Activated CD4-positive, alpha-beta T cell treated with anti-CD3 and anti-CD28 coated beads for 4 hours (primary cell): ENCODE results near the gene PATE3.

Experiments
- DNase-seq, 2 donors: peaks; one replicate each; pipeline ENCODE4 v3.0.0-alpha.2; 2020

PATE3 gene, protein sequence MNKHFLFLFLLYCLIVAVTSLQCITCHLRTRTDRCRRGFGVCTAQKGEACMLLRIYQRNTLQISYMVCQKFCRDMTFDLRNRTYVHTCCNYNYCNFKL

DNA sequence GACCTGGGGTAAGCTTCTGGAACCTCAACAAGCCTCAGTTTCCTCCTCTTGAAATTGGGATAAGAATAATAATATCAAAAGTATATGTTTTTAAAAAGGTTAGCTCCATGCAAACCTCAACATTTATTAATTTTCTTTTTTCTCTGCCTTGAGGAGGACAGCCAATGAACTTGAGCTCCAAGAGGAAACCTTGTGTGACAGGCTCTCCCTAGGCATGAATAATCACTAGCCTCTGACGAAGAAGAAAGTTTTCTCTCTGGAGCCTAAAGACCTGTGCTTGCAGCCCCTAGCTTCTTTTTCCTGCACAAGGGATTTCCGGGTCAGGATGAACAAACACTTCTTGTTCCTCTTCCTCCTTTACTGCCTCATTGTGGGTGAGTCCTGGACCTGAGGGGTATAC, at the start of gene PATE3:
Gene PATE3 (plus strand): TSS at position 301 of the 400 bp plus-strand sequence. CDS start 25 bp downstream, at position 326.
- DNase-seq = no peak

DNA sequence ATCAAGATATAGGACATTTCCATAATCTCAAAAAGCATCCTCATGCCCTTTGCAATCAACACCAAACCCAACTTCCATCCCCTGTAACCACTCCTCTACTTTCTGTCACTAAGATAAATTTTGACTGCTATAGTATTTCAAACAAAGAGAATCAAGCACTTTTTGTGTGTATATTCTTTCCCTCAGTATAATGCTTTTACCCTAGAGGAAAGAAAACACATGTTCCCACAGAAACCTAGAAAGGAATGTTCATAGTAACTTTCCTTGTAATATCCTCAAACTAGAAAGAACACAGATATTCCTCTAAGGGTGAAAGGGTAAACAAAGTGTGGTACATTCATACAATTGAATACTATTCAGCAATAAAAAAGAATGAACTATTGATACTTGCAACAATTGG, 47.3 kb upstream of the PATE3 start:
- no peak for DNase-seq

DNA sequence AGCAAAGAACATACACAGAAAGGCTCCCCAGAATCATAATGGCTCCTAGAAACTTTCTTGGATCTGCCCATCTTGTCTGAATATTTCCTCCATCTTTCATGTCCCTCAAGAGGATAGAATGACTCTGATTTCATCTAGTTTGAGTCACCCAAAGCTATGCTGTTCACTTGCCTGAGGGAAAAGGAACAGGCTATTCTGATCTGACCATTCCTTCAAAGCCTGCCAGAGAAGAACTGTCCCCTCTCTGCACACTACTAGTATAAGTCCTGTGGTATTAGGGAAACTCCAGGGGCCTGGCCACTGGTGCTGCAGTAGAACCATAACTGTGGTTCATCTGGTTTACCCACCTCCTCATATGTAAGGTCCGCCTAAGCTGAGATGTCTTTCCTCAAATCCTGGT, 44.2 kb upstream of the PATE3 start:
- no peak for DNase-seq

DNA sequence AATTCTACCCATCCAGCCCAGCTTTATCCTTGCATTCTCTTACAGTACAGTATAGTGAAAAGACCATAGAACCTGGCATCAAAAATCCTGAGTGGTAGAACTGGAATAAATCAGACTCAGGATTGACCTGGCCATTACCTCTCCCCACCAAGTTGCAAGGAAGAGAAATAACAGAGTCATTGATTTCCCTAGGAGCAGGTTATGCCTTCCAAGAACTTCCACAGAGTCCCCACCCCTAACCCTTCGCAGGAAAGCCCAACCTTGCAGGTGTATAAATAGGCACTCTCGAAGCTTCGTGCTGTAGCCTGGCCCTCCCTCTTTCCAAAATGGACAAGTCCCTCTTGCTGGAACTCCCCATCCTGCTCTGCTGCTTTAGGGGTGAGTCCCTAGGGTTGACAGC, 41.9 kb upstream of the PATE3 start, which contains the start of gene PATE1:
Gene PATE1 (plus strand): TSS at position 301 of the 400 bp plus-strand sequence. CDS start 26 bp downstream, at position 327.
- DNase-seq = no peak

DNA sequence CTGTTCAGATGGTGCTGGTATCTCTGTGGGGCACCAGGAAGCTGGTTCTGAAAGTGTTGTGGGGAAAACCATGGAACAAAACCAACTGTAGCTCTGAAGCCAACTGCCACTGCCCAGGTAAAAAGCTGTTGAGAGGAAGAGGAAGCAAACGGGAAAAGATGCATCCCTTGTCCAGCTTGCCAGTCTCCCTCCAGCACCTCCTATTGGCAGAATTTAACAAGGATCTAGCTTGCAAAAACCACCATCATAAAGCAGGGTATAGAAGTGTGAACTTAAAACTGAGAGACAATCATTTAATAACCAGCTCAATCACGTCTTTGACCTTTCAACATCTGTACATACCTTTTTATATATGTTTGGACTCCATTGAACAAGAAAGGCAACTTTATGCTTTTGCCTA, 37.3 kb upstream of the PATE3 start:
- no peak for DNase-seq

DNA sequence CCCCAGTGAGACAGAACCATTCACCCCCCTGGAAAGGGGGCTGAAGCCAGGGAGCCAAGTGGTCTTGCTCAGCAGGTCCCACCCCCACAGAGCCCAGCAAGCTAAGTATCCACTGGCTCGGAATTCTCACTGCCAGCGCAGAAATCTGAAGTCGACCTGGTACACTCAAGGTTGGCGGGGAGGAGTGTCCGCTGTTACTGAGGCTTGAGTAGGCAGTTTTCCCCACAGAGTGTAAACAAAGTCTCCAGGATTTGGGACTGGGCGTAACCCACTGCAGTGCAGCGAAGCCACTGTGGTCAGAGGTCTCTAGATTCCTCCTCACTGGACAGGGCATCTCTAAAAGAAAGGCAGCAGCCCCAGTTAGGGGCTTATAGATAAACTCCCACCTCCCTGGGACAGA, 31.9 kb upstream of the PATE3 start:
- DNase-seq = no peak

DNA sequence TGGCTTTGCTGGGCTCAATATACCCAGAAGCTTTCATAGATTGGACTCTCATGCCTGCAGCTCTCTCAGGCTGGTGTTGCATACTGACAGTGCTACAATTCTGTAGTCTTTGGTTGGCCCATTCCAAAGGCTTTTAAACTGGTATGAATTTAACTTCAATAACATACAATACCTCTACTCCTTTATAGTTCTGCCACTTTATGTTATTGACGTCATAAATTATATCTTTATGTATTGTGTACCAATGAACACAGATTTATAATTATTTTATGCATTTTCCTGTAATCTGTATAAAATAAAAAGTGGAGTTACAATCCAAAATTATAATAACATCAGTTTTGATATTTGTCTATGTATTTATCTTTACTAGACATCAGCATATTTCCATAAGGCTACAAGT, 25.5 kb upstream of the PATE3 start:
- DNase-seq = no peak

DNA sequence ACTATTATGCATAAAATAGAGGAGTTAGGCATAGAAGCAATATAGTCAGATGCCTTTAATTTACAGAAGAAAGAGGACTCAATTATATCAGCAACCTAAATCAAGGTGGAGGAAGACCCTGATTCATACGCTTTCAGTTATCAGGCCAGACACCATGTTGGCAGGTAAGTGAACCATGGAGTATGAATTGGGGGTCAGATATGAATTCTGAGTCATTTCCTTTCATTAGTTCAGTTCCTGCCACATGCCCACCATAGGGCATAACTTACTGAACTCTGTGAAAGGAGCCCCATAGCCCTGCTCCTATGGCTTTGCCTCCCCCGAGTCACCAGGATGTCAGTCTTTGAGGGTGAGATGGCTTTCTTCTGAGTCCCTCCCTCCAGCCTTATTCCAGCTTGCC, 24.4 kb upstream of the PATE3 start:
- no peak for DNase-seq

DNA sequence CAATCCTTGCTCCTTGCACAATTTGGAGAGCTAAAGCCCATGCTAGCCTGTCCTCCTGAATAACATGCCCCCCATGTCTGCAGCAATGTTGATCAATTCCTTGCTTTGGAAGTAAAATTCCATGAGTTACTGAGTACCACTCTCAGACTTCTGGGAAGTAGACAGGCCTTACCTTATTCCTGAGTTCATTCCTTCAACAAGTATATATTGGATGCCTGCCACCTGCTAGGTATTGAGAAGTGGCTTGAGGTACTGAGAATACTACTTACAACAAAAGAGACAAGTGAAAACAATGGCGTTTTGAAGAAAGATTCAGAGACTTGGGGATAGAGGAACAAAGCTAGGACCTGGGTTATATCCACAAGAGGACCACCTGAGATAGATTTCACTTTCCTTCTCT, 21.7 kb upstream of the PATE3 start:
- DNase-seq = no peak

DNA sequence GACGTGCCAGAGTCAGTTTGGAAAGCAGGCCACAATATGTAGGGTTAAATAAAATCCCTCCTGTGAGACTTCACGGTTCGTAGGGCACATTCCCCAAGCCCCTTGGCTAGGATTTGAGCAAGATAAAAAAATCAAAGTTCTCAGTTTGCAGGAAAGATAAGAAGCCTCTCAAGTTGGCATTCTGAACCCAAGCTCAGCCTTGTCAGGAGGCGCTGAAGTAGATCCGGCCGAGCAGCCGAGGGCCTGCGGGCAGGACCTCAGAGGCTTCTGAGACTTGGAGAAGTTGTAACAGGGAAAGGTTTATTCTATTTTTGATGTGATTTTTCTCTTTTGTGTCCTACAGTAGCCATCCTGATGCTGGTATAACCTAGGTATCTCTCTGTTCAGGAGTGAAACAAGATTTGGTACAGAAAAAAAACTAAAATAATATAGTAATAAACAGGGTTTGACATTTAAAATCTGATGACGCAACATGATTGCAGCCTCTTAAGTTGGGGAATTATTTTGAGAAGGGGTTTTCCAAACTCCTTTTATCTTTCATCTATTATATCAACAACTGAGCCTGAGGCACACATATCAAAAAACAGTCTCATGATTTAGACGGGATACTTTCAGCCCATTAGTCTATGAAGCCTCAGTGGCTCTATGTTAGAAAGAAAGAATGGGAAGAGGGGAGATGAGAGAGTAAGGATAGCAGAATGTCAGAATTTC, 19.4 kb upstream of the PATE3 start:
- DNase-seq = no peak

DNA sequence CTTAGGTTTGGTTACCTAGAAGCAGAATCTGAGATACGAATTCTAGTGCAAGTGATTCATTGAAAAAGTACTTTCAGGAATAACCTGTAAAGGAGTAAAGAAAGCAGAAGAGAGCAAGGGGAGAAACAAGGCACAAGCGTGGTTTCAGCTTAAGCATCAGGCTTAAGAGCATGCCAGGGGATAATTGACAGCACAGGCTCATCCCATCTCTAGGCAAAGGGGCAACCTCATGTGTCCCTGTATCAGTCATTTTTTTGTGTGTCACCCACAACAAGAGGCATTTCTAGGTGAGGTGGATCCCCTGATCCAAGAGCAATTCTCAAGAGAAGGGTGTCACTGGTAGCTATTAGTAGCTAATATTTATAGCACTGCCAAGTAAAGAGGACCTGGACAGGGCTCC, 17.3 kb upstream of the PATE3 start:
- no peak for DNase-seq

DNA sequence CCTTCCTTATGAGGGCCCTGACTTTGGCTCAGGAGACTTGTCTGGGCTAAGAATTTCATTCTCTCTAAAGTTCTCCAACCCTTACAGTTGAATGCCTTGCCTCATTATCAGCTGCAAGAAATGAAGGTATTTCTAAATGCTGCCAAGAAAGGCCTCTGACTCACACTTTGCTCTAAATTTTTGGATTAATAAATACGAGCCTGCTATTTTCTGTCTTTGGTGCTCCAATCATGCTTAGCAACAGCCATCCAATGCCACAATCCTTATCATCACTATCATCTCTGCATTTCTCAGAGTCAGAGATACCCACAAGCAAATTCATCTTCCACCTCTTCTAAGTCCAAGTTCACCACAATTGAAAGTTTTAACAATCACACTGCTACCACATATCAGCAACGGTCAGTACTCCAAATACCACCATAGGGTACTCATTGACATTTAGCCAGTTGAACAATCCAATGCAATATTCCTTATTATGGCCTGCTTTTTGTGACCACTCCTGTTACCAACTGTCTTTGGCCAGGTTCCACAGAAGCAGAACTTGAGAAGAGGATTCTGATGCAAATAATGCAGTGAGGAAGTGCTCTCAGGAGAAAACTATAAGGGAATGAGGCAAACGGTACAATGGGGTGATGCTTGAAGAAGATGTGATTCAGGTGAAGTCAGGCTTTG, 15.0 kb upstream of the PATE3 start:
- DNase-seq = no peak

DNA sequence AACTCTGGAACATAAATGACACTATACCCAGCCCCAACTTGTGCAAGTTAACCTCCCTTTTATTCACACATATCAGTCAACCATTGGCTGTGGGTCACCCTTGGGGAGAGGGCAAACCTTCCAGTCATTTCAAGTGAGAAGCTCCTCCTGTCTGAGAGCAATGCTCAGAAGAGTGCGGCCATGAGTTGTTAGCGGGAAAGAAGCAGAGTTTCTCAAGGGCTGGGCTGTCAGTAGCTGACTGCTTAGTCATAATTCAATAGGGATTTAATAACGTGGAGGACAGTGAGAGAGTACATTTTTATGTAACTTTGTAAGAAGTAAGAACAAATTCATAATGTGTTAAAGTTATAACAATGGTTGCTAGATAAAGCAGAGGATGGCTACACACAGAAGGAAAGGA, 14.4 kb upstream of the PATE3 start:
- no peak for DNase-seq

DNA sequence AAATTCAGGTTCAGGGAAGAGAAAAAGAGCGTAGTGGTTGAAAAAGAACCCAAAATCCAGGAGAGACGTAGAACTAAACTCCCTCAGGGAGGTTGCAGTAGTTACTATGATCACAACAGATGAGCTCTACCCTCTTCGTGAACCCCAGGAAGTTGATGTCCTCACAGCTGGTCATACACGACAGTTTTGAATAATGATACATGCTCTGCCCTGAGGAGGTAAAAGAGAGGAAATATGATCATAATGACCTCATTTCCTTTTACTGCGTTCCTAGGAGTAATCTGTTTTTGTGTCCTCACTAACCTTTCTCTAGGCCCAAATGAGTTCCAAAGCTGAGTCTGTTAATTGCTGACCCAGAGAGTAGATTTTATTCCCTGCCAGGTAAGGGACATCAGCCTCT, 10.6 kb upstream of the PATE3 start:
- no peak for DNase-seq

DNA sequence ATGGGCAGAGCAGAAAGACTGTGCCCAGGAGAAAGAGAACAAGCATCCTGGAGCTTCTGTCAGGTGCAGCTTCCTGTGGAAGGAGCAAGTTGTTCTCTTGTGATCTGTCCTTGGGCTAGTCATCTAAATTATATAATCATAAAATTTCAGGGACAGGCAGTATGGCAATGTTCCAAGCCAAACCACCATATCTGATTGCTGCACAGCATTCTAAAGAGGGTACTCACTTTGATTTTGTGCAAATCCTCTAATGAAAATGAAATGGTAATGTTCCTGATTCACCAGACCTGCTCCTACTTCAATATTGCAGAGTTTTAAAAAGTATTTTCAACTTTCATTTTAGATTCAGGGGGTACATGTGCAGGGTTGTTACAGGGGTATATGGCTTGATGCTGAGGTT, 9.2 kb upstream of the PATE3 start, which contains the start of gene PATE2:
Gene PATE2 (minus strand): TSS at position 101 of the 400 bp plus-strand sequence. CDS start 55 bp downstream, at position 46.
- DNase-seq = no peak

DNA sequence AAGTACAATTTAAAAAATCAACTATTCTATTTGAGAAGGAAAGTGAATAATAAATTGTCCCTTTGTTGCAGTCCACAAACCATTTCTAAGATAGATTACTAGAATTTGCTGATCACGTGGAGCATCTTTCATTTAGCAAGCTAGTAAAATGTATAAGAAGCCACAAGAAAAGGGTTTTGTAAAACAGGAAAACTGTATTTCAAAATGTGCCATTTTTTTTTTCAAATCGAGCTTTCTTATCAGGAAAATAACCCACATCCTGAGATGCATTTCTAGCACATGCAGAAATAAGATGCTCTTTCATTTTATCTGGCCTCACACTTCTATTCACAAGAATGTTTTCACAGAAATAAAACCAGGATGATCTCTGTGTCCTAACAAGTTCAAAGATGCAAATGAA, 3.2 kb upstream of the PATE3 start:
- no peak for DNase-seq

DNA sequence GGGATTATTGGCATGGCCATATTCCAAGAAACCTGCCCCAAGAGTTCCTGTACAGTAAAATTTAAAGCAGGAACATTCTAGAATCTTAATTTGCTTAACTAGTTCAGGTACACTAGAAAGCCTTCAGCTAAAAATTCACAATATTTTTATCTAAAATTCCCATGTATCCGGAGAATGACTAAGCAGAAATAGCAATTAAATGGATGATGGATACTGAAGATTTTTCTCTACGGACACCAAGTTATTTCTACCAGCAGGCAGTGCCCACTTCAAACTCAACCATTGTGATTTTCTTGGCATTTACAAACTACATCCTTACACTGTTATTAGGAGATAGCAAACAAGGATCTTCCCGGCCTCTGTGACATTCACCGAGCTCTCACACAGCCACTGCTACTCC, 2.9 kb downstream of the PATE3 start:
- no peak for DNase-seq

DNA sequence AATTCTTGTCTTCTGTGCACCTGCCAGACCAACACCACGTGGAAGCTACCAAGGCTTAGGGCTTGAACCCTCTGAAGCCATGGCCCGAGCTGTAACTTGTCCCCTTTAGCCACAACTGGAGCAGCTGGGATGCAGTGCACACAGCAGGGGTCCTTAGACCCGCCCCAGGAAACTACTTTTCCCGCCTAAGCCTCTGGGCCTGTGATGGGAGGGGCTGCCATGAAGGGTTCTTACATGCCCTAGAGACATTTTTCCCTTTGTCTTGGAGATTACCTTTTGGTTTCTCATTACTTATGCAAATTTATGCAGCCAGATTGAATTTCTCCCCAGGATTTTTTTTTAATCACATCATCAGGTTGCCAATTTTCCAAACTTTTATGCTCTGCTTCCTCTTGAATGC, 9.7 kb downstream of the PATE3 start:
- no peak for DNase-seq

DNA sequence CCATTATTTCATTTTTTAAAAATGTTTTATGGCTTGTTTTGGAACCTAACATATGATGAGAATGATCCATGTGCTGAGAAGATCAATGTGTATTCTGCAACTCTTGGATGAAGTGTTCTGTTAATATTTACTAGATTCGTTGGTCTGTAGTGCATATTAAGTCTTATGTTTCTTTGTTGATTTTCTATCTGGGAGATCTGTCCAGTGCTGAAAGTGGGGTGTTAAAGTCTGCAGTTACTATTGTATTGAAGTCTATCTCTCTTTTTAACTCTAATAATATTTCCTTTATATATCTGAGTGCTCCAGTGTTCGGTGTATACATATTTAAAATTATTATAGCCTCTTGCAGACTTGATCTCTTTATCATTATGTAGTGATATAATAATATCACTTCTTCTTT, 11.9 kb downstream of the PATE3 start:
- DNase-seq = no peak

DNA sequence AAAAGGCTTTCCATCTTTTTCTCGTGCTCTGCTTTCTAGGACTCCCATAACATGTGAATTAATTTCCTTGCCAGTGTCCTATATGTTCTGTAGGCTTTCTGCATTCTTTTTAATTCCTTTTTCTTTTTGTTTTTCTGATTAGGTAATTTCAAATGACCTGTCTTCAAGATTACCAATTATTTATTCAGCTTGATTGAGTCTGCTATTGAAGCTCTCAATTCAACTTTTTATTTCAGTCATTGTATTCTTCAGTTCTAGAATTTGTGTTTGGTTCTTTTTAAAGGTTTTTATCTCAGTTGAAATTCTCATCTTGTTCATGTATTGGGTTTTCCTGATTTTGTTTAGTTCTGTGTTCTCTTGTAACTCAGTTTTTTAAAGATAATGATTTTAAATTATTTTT, 14.5 kb downstream of the PATE3 start:
- DNase-seq = no peak

DNA sequence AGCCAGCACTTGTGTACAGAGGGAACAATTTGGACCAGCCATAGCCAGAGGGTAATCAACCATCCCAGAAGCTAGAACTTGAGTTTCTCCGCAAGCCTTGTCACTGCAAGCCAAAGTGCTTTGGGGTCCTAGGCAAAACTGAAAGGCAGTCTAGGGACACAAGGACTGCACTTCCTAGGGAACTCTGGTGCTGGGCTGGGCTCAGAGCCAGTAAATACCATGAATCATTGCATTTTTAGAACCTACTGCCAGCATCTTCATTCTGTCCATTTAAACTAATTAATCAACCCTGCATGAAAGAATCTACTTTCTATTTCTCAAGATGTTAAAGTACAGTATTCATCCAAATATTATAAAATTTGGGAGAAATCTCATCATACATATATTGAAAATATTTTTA, 20.0 kb downstream of the PATE3 start:
- no peak for DNase-seq

DNA sequence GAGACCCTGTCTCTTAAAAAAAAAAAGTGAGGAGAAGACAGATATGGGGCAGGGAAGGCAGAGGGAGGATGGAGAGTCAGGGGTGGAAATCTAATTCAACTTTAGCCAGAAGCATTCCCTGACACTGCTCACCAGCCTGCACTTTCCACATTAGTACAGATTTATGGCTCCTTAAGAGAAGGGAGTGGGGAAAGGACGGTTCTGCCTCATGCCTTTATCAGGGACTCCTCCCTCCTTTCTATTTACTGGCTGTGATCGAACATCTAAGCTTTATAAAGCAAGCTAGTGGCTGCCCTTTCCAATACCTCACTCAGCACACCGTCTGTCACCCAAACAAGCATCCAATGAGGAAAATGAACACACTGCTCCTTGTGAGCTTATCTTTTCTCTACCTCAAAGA, 45.1 kb downstream of the PATE3 start, which contains the start of gene PATE4:
Gene PATE4 (plus strand): TSS at position 301 of the 400 bp plus-strand sequence. CDS start 44 bp downstream, at position 345.
- DNase-seq = no peak

DNA sequence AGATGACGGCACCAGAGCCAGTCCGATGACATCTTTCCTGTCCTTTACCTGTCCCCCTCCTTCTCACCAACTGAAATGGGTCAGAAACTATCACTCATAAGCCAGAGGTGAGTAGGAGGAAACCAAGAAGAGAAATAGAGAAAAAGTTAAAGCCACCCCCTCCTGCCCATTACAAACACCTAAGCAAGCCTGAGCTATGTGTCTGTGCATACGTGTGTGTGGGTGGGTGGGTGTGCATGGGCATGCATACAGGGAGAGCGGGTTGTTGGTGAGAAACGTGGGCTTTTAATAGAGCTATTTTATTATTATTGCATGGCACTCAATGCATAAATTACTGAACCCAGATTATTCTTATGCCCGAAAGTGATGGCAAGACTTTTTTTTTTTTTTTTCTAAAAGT, 47.8 kb downstream of the PATE3 start:
- no peak for DNase-seq
